OCI-LY7 (cell line): ENCODE results near the gene PEX14. TPM values are rescaled to one million over a fixed set of nuclear protein-coding genes. Genes with fewer than 3 reads are reported as not detected.
"Not testable (repeated sequence)": the region's sequence is repeated elsewhere in the genome, so short reads cannot be mapped to it uniquely, and the experiment has no call there.

ENCODE experiments used
- BruUV-seq: library from RNA; stranded (reverse); fragments of 400-500 nt; replicated peaks from 2 replicates; lab custom pipeline; 2021; lab: Mats Ljungman, UMichigan
- CTCF ChIA-PET: fragments of 300-600 bp; sonication (Branson Sonifier 250); formaldehyde crosslinking; loops from one replicate; lab custom pipeline; 2022; ENCODE audit warnings: antibody characterized with exemption; ENCODE audit not compliant: unreplicated experiment; lab: Charles Lee
- POLR2A ChIA-PET: fragments of 300-600 bp; sonication (Branson Sonifier 250); formaldehyde crosslinking; loops from one replicate; lab custom pipeline; 2022; ENCODE audit warnings: antibody characterized with exemption; lab: Charles Lee
- DNase-seq: peaks from one replicate; pipeline ENCODE4 v3.0.0-alpha.2; 2015; ENCODE audit warnings: low spot score
- H2AFZ ChIP-seq: fragments of 200-600 bp; sonication (generic), shearing (Covaris generic); 2 replicates; pipeline ENCODE4 v1.6.1; 2014; ENCODE audit warnings: mild to moderate bottlenecking, antibody characterized with exemption, low read length, moderate library complexity
- H3K27ac ChIP-seq: fragments of 200-600 bp; sonication (generic); 2 replicates; pipeline ENCODE4 v1.5.1; 2014; ENCODE audit warnings: mixed run types, low read depth, mild to moderate bottlenecking, moderate library complexity, low read length, inconsistent platforms; ENCODE audit not compliant: poor library complexity, severe bottlenecking
- H3K36me3 ChIP-seq: fragments of 200-600 bp; sonication (generic); 2 replicates; pipeline ENCODE4 v1.6.1; 2014; ENCODE audit warnings: mild to moderate bottlenecking, antibody characterized with exemption, low read length, moderate library complexity, mixed read lengths; ENCODE audit not compliant: insufficient read depth
- H3K4me1 ChIP-seq: fragments of 200-600 bp; sonication (generic); 2 replicates; pipeline ENCODE4 v1.5.1; 2014; ENCODE audit warnings: mild to moderate bottlenecking, low read length; ENCODE audit not compliant: insufficient read depth, poor library complexity, severe bottlenecking
- H3K4me2 ChIP-seq: fragments of 200-600 bp; sonication (generic); 2 replicates; pipeline ENCODE4 v1.6.1; 2014; ENCODE audit warnings: mild to moderate bottlenecking, low read length
- H3K4me3 ChIP-seq: fragments of 200-600 bp; sonication (generic); 2 replicates; pipeline ENCODE4 v1.5.1; 2014; ENCODE audit warnings: mild to moderate bottlenecking, low read depth, low read length; ENCODE audit not compliant: poor library complexity, severe bottlenecking
- H3K79me2 ChIP-seq: fragments of 200-600 bp; sonication (generic); 2 replicates; pipeline ENCODE4 v1.6.1; 2016; ENCODE audit warnings: low read depth, mild to moderate bottlenecking, low read length, moderate library complexity, mixed read lengths; ENCODE audit not compliant: insufficient read depth
- H3K9me2 ChIP-seq: fragments of 200-600 bp; sonication (generic); 2 replicates; pipeline ENCODE4 v1.6.1; 2016; ENCODE audit warnings: mild to moderate bottlenecking, low read length, mixed read lengths; ENCODE audit not compliant: insufficient read depth
- H3K9me3 ChIP-seq: fragments of 200-600 bp; sonication (generic); 2 replicates; pipeline ENCODE4 v1.6.1; 2014; ENCODE audit warnings: mild to moderate bottlenecking, mixed run types, low read length, mixed read lengths
- H4K20me1 ChIP-seq: fragments of 200-600 bp; sonication (generic); 2 replicates; pipeline ENCODE4 v1.6.1; 2014; ENCODE audit warnings: mild to moderate bottlenecking, antibody characterized with exemption, low read length, moderate library complexity, mixed read lengths; ENCODE audit not compliant: insufficient read depth
- EZH2phosphoT487 ChIP-seq: fragments of 200-600 bp; sonication (generic); IDR thresholded peaks from 2 replicates; pipeline ENCODE4 v1.6.1; 2018; ENCODE audit warnings: low read depth, borderline replicate concordance, mild to moderate bottlenecking, mixed run types, antibody characterized with exemption, low read length, moderate library complexity, mixed read lengths
- intact Hi-C: fragments of 100-400 bp; cut with micrococcal nuclease; formaldehyde crosslinking; loops from one replicate; pipeline ENCODE4 v1.10.0; 2022; ENCODE audit not compliant: unreplicated experiment
- total RNA-seq, 2 experiments: library from RNA; depleted of rRNA in 1 of 2; stranded (reverse); fragments of >200 nt in 1 of 2; shearing (Covaris generic) in 1 of 2; gene quantifications; 2 replicates each; pipeline ENCODE4 v1.2.3, GENCODE V29; 2014 to 2022
- TF ChIP-seq, protein P1 (sequence below): fragments of 200-600 bp; sonication (generic); conservative IDR thresholded peaks from 2 replicates; pipeline ENCODE4 v1.5.1; 2014; ENCODE audit warnings: mild to moderate bottlenecking, antibody characterized with exemption, low read length, moderate library complexity, mixed read lengths

The PEX14 gene
- total RNA-seq, 2 experiments from 2014 or later: 14.6 to 24.3 TPM

DNA sequence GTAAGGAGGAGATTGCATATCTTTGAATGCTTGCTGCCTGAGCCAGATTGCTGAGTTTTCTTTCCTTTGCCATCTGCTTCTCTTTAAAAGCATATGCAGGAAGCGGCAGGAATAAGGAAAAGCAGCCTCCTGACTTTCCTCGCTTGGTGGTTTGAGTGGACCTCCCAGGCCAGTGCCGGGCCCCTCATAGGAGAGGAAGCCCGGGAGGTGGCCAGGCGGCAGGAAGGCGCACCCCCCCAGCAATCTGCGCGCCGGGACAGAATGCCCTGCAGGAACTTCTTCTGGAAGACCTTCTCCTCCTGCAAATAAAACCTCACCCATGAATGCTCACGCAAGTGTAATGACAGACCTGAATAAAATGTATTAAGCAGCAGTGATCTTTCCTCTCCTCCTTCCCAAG is 23.5 kb upstream of the PEX14 start:
- Histone ChIP-seq H3K27ac (no peak overlapping the region), H3K4me2 (no peak overlapping the region), H3K4me1 (no peaks in the 10 kb centered on the region), H3K79me2 (no peaks in the 10 kb centered on the region), H3K9me2 (no peaks in the 10 kb centered on the region), H3K9me3 (no peaks in the 10 kb centered on the region), H4K20me1 (no peaks in the 10 kb centered on the region), H3K36me3 (peaks cover 19% of the 10 kb centered on the region), H2AFZ (no peak overlapping the region), H3K4me3 (no peak overlapping the region)
- intact Hi-C loops: no loop called here
- TF ChIP-seq, protein P1, sequence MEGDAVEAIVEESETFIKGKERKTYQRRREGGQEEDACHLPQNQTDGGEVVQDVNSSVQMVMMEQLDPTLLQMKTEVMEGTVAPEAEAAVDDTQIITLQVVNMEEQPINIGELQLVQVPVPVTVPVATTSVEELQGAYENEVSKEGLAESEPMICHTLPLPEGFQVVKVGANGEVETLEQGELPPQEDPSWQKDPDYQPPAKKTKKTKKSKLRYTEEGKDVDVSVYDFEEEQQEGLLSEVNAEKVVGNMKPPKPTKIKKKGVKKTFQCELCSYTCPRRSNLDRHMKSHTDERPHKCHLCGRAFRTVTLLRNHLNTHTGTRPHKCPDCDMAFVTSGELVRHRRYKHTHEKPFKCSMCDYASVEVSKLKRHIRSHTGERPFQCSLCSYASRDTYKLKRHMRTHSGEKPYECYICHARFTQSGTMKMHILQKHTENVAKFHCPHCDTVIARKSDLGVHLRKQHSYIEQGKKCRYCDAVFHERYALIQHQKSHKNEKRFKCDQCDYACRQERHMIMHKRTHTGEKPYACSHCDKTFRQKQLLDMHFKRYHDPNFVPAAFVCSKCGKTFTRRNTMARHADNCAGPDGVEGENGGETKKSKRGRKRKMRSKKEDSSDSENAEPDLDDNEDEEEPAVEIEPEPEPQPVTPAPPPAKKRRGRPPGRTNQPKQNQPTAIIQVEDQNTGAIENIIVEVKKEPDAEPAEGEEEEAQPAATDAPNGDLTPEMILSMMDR: no peak
- no peak for TF ChIP-seq EZH2phosphoT487
- ChIA-PET POLR2A (no interaction called here), CTCF (no interaction called here)
- TSS peak; percentile 47 for BruUV-seq
- no peak for DNase-seq

DNA sequence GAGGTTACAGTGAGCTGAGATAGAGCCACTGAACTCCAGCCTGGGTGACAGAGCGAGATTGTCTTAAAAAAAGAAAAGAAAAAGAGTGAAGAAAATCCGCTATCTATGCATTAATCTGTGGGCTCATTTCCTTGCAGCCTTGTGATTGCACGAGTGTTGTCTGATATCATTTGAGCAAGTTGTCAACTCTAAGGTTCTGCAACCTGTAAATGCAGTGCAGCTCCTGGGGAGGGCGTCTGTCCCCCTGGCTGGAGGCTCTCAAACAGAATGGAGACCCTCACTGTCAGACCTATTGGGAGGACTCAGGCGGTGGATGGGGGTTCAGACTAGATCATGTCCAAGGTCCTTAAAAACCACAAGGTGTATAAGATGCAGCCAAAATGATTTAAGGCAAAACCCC is 18.7 kb upstream of the PEX14 start:
- DNase-seq: no peak
- BruUV-seq: no TSS peak
- Histone ChIP-seq H3K27ac (no peak overlapping the region), H3K4me3 (no peak overlapping the region), H3K9me2 (no peaks in the 10 kb centered on the region), H3K9me3 (no peaks in the 10 kb centered on the region), H4K20me1 (no peaks in the 10 kb centered on the region), H2AFZ (no peak overlapping the region), H3K79me2 (no peaks in the 10 kb centered on the region), H3K4me2 (no peak overlapping the region), H3K4me1 (peaks cover 10% of the 10 kb centered on the region), H3K36me3 (peaks cover 54% of the 10 kb centered on the region)
- ChIA-PET POLR2A (interaction anchor here (0.7 to 1.1 kb wide), 3 partner anchors 10 to 1113 kb away, joined by 3 to 9 read pairs (median 4); no protein-coding TSS in a partner anchor), CTCF (interaction anchor here (0.6 to 0.7 kb wide), 2 partner anchors 17 to 35 kb away, joined by 4 to 5 read pairs; no protein-coding TSS in a partner anchor)
- TF ChIP-seq EZH2phosphoT487: no peak
- TF ChIP-seq, protein P1: peak; percentile 39; the same call in 1 of the 2 replicates
- intact Hi-C loops: no loop called here

DNA sequence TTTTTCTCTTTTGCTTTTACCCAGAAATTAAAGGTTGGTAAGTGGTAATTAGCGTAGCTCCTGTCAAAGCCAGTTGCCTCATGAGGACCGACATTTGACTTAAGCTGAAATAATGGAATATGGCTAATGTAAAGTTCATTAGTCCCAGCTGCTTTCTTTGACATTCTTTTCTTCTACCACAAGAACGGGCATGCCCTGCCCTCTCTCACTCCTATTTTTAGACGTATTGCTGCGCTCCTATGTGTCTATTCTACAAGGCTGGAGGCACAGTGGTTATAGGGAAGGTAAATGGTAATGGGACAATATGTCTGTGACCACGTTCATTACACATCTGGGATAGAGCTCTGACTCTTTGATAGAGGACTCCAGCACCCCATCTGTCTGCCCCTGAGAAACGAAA is 18.1 kb upstream of the PEX14 start:
- ChIA-PET POLR2A (interaction anchor here (0.7 to 1.1 kb wide), 3 partner anchors 9 to 1113 kb away, joined by 3 to 9 read pairs (median 4); no protein-coding TSS in a partner anchor), CTCF (interaction anchor here (0.6 to 0.7 kb wide), 2 partner anchors 16 to 34 kb away, joined by 4 to 5 read pairs; no protein-coding TSS in a partner anchor)
- H3K9me2 ChIP-seq: no peaks in the 10 kb centered on the region
- no peaks in the 10 kb centered on the region for H3K79me2 ChIP-seq
- intact Hi-C loops: no loop called here
- H3K4me1 ChIP-seq: peaks cover 10% of the 10 kb centered on the region
- H3K4me2 ChIP-seq: no peak overlapping the region
- TSS peak; percentile 59 for BruUV-seq
- H3K9me3 ChIP-seq: no peaks in the 10 kb centered on the region
- peaks cover 60% of the 10 kb centered on the region for H3K36me3 ChIP-seq
- no peak overlapping the region for H3K4me3 ChIP-seq
- TF ChIP-seq, protein P1: no peak
- no peak for TF ChIP-seq EZH2phosphoT487
- no peak for DNase-seq
- H2AFZ ChIP-seq: no peak overlapping the region
- no peaks in the 10 kb centered on the region for H4K20me1 ChIP-seq
- no peak overlapping the region for H3K27ac ChIP-seq

DNA sequence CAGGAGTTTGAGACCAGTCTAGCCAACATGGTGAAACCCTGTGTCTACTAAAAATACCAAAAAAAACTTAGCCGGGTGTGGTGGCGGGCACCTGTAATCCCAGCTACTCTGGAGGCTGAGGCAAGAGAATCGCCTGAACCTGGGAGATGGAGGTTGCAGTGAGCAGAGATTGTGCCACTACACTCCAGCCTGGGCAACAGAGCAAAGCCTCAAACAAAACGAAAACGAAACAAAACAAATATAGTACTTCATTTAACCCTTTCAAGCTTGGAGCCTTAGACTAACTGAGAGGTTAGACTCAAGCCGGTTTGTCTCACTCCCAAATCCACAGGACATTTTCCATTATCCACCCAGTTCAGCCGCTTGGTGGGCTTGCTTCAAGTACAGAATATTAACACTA is 17.3 kb upstream of the PEX14 start:
- peaks cover 66% of the 10 kb centered on the region for H3K36me3 ChIP-seq
- H3K9me2 ChIP-seq, intact Hi-C loops, H3K79me2 ChIP-seq, H3K4me2 ChIP-seq, H3K27ac ChIP-seq, POLR2A ChIA-PET, CTCF ChIA-PET, DNase-seq, H3K4me3 ChIP-seq, H3K9me3 ChIP-seq, H2AFZ ChIP-seq, H4K20me1 ChIP-seq, BruUV-seq: not testable (repeated sequence)
- H3K4me1 ChIP-seq: peaks cover 10% of the 10 kb centered on the region
